Lower lobe of right lung (tissue), 2 donors: Measurements from ENCODE around the gene ARGLU1. TPM values are rescaled to one million over a fixed set of nuclear protein-coding genes. Genes with fewer than 3 reads are reported as not detected.

Source experiments
- ATAC-seq, 2 donors: fragments of 200-7000 bp; cut with Tn5 transposase; one replicate each; pipeline ENCODE4 v1.9.1; 2020 to 2022; ENCODE audit warnings: mild to moderate bottlenecking in 2 of 2, moderate library complexity in 2 of 2
- DNase-seq: peaks from one replicate; pipeline ENCODE4 v3.0.0-alpha.2; 2020
- H3K27ac ChIP-seq: fragments of 200-600 bp; one replicate; pipeline ENCODE4 v1.8.0; 2022
- H3K27me3 ChIP-seq: fragments of 200-600 bp; one replicate; pipeline ENCODE4 v1.8.0; 2022; ENCODE audit warnings: low read depth
- H3K36me3 ChIP-seq: fragments of 200-600 bp; one replicate; pipeline ENCODE4 v1.8.0; 2022; ENCODE audit warnings: mild to moderate bottlenecking
- H3K4me1 ChIP-seq: fragments of 200-600 bp; one replicate; pipeline ENCODE4 v1.8.0; 2022
- H3K4me3 ChIP-seq: fragments of 200-600 bp; one replicate; pipeline ENCODE4 v1.8.0; 2022; ENCODE audit warnings: mild to moderate bottlenecking
- H3K9me3 ChIP-seq: fragments of 200-600 bp; one replicate; pipeline ENCODE4 v1.8.0; 2022
- CTCF ChIP-seq: fragments of 200-600 bp; IDR thresholded peaks from one replicate; pipeline ENCODE4 v1.8.0; 2022; ENCODE audit warnings: antibody characterized with exemption, mild to moderate bottlenecking
- intact Hi-C: fragments of 100-400 bp; cut with DNase I; formaldehyde crosslinking; loops from one replicate; pipeline ENCODE4 v1.11.0; 2022
- total RNA-seq: library from RNA; stranded (reverse); fragmentation: NEBNext Ultra II Directional; extraction: Animal tissue kit (Norgen Biotek cat#: 25700); gene quantifications from one replicate; pipeline ENCODE4 v1.2.1, GENCODE V29; 2021
- donor health status: DM: no; HTN: yes; CAD: no; lungs with severe emphysema.

The ARGLU1 gene
- total RNA-seq, 1 donor from 2014 or later = 108 TPM

DNA sequence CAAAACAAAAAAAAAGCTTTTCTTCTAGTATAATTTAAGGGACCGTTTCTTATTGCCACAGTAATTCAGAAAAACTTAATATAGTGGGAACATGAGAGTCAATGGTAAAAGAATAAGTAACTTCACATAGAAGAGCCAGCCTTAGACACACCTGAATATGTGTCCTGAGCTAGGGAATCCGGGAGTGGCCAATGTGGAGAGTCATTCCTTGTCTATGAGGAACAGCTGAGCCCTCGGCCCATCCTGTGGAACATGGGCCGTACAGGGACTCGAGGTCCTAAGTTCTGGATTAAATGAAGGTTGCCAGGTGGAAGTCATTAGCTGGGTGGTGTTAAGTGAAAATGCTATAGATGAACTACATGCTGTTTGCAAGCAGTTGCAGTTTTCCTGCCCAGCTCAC lies 64.7 kb downstream of the ARGLU1 start:
- Histone ChIP-seq H3K9me3 (no peaks in the 10 kb centered on the region), H3K4me3 (no peak overlapping the region), H3K4me1 (peaks cover 18% of the 10 kb centered on the region), H3K36me3 (no peaks in the 10 kb centered on the region), H3K27ac (no peak overlapping the region), H3K27me3 (no peaks in the 10 kb centered on the region)
- TF ChIP-seq CTCF = no peak
- ATAC-seq (peak in 1 of 2 donors; percentile 50), DNase-seq (no peak)
- intact Hi-C loops = no loop called here

- no peak for ATAC-seq
- H3K4me1 ChIP-seq = peaks cover 40% of the 10 kb centered on the region
- no peaks in the 10 kb centered on the region for H3K27me3 ChIP-seq
- H3K4me3 ChIP-seq = no peak overlapping the region
- TF ChIP-seq CTCF = no peak
- no peaks in the 10 kb centered on the region for H3K9me3 ChIP-seq
- H3K36me3 ChIP-seq = no peaks in the 10 kb centered on the region
- H3K27ac ChIP-seq = no peak overlapping the region
- no peak for DNase-seq
- intact Hi-C loops = no loop called here
These were observed 67.5 kb downstream of the ARGLU1 start for GRCh38 chr13:106500445-106500844.

- no peak for ATAC-seq
- no peak for DNase-seq
- Histone ChIP-seq H3K9me3 (no peaks in the 10 kb centered on the region), H3K36me3 (no peaks in the 10 kb centered on the region), H3K4me1 (peaks cover 46% of the 10 kb centered on the region), H3K27ac (no peak overlapping the region), H3K27me3 (no peaks in the 10 kb centered on the region), H3K4me3 (no peak overlapping the region)
- intact Hi-C loops = no loop called here
- TF ChIP-seq CTCF = no peak
These were observed 68.0 kb downstream of the ARGLU1 start for GRCh38 chr13:106499896-106500295.

- Histone ChIP-seq H3K4me3 (no peak overlapping the region), H3K27me3 (no peaks in the 10 kb centered on the region), H3K27ac (no peak overlapping the region), H3K36me3 (peaks cover 5% of the 10 kb centered on the region), H3K9me3 (no peaks in the 10 kb centered on the region), H3K4me1 (peaks cover 49% of the 10 kb centered on the region)
- intact Hi-C loops = no loop called here
- DNase-seq (no peak), ATAC-seq (no peak)
- TF ChIP-seq CTCF = no peak
These were observed 68.8 kb downstream of the ARGLU1 start for GRCh38 chr13:106499113-106499512.

- H3K4me3 ChIP-seq = no peak overlapping the region
- H3K36me3 ChIP-seq = peaks cover 10% of the 10 kb centered on the region
- no peaks in the 10 kb centered on the region for H3K9me3 ChIP-seq
- ATAC-seq = no peak
- no peak for TF ChIP-seq CTCF
- H3K4me1 ChIP-seq = peaks cover 54% of the 10 kb centered on the region
- no peaks in the 10 kb centered on the region for H3K27me3 ChIP-seq
- intact Hi-C loops = no loop called here
- DNase-seq = no peak
- H3K27ac ChIP-seq = peak overlapping the region; percentile 1
These were observed 69.4 kb downstream of the ARGLU1 start for GRCh38 chr13:106498571-106498970.

- intact Hi-C loops = no loop called here
- Histone ChIP-seq H3K36me3 (peaks cover 14% of the 10 kb centered on the region), H3K4me3 (no peak overlapping the region), H3K27me3 (no peaks in the 10 kb centered on the region), H3K27ac (peak overlapping the region; percentile 37), H3K4me1 (peaks cover 58% of the 10 kb centered on the region), H3K9me3 (no peaks in the 10 kb centered on the region)
- no peak for ATAC-seq
- no peak for DNase-seq
- no peak for TF ChIP-seq CTCF
These were observed 69.8 kb downstream of the ARGLU1 start for GRCh38 chr13:106498158-106498557.
